ENCODE measurements around the gene EIF4EBP3. TPM values are rescaled to one million over a fixed set of nuclear protein-coding genes. Genes with fewer than 3 reads are reported as not detected.

EIF4EBP3 gene
- total RNA-seq (2014; rRNA removed; shearing (Covaris generic)), result 3.0 and 6.5 TPM in 2 replicates

DNA sequence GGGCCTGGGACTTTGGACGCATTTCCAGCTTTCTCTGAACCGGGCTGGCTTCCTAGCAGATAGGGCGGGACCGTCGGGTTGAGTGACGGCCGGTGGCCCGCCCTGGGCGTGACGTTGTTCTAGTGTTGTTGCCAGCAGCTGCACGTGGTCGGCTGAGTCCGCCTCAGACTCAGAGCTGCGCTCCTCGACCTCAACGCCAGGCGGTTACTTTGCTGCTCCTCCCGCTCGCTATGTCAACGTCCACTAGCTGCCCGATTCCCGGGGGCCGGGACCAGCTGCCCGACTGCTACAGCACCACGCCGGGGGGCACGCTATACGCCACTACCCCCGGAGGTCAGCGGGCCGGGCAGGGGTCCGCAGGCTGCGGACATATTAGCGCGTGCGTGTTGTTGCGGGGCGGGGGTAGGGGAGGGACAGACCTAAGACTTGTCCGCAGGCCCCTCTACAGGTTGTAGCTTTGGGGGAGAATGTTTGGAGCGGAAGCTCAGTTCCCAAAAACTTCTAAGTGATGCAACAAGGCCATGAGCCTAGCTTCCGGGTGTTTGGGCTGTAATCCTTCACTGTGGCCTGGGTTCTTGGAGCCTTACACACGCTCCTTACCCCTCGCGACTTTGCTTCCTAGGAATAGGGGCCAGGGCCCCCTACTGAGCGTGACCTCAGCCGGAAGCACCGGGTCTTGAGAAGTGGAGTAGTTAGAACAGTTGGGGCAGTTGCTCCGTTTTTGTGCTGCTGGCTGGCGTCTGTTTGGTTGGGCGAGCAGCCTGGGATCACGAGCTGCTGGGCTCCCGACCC lies at the start of gene EIF4EBP3:
Gene EIF4EBP3 (plus strand): TSS at position 155 of the 792 bp plus-strand sequence. CDS start 76 bp downstream, at position 231.
- peak; percentile 99 for DNase-seq (ENCODE audit: low spot score)

DNA sequence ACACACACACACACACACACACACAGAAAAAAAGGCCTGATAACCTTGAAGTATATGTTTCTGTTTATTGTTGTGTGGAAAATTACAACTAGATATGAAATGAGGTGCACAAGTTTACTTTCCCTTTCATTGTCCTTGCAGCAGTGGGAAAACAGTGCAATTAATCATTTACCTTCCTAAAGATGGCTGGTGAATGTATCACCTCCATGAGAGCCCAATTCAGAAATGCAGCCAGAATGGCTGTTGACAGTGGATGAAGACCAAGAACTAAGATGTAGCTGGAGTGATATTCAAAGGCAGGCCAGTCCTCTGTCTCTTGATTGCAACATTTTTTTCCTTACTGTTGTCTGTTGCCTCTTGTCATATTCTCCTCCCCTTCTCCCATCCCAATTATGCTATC lies 49.6 kb upstream of the EIF4EBP3 start:
- DNase-seq (ENCODE audit: low spot score), result peak; percentile 8

DNA sequence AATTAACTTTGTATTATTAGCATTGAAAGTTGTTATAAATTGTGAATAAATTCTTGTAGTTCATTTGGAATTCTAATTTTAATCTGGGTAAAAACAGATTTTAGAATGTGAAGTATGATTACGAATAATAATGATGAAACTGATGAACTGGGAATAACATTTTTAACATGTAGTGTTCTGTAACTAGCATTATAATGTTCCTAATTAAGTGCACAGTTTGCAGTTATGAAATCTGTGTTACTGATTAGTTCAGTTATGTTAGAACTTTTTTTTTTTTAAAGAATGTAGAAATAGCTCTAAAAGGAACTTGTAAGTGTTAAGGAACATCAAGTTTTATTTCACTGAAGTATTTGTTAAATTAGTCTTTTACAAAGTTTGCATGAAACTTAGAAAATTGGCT lies 48.9 kb upstream of the EIF4EBP3 start:
- DNase-seq (ENCODE audit: low spot score), result no peak

DNA sequence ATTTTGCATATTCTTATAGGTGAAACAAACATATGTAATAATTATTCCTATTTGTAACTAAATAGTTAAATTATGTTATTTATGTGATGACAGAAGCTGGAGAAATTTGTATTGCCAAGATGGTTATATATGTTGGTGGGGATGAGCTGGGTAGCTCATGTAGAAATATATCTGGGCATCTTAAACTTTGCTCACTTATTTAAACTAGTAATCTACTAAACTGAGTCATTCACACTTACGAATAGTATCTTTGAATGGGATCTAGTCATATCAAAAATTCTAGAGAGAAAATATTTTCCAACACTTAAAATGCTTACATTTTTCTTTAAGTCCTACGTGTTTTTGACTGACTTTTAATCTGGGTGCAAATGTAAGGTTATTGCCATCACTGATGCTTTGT lies 44.6 kb upstream of the EIF4EBP3 start:
- no peak for DNase-seq (ENCODE audit: low spot score)

DNA sequence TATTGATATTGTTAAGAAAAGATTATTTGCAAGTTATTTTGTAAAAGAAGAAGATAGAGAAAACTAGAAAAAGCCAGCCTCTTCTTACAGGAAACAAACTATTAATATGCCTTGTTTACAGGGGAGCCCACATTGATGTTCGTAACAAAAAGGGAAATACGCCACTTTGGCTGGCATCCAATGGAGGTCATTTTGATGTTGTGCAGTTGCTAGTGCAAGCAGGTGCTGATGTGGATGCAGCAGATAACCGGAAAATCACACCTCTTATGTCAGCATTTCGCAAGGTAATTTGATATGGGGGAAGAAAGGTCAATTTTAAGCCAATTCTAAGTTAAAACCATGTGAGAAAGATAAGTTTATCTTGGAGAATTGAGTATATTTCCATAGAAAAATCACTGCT lies 37.6 kb upstream of the EIF4EBP3 start:
- no peak for DNase-seq (ENCODE audit: low spot score)

DNA sequence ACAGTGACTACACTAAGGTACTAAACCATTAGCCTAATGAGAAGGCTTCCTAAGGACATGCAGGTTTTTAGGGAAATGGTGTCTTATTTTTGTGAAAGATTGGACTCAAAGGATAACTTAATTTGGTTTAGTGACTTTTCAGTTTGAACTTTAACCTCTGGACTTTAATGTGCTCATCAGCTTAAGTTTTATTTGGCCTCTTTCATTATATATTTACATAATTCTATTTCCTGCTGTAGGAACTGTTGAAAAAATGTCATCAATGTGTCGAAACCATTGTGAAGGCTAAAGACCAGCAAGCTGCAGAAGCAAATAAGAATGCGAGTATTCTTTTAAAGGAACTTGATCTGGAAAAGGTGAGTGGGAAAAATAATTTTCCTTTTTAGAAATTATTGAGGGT lies 34.3 kb upstream of the EIF4EBP3 start:
- DNase-seq (ENCODE audit: low spot score), result no peak

DNA sequence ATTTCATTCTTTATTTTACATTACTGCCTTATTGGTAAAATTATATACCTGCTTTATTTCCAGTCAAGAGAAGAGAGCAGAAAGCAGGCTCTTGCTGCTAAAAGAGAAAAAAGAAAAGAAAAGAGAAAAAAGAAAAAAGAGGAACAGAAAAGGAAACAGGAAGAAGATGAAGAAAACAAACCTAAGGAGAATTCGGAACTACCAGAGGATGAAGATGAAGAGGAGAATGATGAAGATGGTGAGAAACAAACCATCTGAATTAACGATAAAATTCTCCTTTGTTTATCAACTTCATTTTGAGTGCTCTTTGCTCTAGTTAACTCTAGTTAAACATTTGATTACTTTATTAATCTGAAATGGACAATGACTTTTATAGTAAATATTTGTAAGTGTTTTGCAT lies 23.5 kb upstream of the EIF4EBP3 start:
- DNase-seq (ENCODE audit: low spot score), result no peak

DNA sequence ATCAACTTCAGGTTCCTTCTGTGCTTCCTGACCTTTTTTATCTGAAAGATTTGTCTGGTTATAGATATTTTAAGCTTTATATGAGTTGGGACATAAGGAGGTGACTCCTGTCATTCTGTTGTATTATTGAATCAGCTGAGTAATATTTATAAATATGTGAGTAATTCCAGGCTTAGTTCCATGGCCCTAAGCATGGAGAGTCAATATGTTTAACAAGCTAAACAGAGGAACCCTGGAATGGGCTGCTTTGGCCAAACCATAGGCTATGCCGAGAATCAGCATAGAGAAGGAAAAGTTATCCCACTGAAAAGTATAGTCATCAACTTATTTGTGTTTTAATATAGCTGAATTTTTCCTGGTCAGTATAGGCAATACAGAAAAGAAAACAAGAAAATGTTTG lies 7.2 kb upstream of the EIF4EBP3 start:
- no peak for DNase-seq (ENCODE audit: low spot score)

DNA sequence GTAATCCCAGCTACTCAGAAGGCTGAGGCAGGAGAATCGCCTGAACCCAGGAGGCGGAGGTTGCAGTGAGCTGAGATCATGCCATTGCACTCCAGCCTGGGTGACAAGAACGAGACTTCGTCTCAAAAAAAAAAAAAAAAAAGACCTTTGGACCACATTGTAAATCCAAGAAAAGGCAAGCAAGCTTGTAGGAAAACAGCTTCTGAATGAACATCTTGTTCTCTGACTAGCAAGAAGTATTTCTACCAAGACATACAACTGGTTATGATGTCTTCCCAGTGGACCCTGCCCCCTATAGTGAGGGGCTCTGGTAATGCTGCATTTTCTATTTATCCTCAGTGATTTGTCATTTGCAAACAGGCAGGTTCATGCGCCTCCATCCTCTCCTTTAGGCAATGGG lies 4.5 kb upstream of the EIF4EBP3 start:
- no peak for DNase-seq (ENCODE audit: low spot score)

DNA sequence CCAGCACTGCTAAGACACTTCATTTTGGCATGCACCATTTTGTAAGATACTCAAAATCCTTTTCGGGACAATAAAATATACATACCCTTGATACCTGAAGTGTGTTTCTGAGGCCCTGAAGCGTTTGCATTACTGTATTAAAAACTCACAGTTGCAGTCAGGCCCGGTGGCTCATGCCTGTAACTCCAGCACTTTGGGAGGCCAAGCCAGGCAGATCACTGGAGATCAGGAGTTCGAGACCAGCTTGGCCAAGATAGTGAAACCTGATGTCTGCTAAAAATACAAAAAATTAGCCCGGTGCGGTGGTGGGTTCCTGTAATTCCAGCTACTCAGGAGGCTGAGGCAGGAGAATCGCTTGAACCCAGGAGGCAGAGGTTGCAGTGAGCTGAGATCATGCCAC lies 2.5 kb upstream of the EIF4EBP3 start:
- no peak for DNase-seq (ENCODE audit: low spot score)

DNA sequence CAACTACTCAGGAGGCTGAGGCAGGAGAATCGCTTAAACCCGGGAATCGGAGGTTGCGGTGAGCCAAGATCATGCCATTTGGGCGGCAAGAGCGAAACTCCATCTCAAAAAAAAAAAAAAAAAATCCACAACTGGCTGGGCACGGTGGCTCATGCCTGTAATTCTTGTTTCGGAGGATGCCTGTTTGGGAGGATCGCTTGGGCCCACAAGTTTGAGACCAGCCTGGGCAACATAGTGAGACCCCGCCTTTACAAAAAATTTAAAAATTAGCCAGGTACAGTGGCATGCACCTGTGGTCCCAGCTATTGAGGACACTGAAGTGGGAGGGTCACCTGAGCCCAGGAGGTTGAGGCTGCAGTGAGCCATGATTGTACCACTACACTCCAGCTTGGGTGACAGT lies 1.9 kb upstream of the EIF4EBP3 start:
- DNase-seq (ENCODE audit: low spot score), result no peak

DNA sequence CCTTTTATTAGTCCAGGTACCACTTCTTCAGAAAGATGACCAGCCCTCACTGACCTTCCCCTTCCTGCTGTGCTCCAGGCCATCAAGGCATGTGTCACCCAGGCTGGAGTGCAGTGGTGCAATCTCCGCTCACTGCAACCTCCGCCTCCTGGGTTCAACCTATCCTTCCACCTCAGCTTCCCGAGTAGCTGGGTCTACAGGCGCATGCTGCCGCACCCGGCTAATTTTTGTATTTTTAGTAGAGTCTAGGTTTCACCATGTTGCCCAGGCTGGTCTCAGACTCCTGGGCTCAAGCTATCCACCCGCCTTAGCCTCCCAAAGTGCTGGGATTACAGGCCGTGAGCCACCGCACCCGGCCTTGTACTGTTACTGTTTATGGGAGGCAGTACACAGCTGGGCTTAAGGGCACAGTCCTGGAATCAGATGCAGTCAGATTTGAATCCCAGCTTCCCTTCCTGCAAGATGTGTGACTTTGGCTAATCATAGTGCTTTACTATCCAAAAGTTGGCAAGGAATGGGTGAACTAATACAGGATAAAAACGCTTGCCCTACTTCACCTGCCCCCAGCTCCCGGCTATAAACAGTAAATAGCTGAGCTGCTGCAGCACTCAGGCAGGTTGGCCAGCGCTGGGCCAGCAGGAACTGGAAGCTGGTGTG lies 483 bp upstream of the EIF4EBP3 start:
- no peak for DNase-seq (ENCODE audit: low spot score)

DNA sequence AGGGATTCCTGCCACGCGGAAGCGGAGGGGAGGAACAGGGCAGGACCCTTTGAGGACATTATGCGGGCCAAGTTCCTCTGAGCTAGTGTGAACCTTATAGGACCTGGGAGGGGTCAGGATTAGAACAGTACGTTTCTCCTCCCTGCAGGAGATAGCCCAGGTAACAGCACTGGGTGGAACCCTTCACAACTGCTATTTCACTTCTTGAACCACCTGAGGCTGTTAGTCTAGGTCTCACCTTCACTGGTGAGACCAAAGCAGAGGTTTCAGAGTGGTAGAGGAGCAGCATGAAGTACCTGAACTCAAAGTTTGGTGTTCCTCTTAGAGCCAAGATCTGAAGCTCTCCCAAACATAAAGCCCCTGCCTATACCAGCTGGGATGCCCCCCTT lies 832 bp downstream of the EIF4EBP3 start:
- no peak for DNase-seq (ENCODE audit: low spot score)

DNA sequence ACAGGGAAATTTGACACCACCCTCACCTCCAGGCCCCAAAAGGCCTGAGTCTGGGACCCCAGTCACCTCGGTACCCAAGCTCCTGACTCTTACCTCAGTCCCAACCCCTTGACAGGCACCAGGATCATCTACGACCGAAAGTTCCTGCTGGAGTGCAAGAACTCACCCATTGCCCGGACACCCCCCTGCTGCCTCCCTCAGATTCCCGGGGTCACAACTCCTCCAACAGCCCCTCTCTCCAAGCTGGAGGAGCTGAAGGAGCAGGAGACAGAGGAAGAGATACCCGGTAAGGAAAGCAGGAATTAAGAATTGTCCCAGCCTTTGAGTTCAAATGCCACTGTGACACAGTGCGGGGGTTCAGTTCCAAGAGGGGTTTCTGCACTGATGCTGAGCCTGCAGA lies 1.3 kb downstream of the EIF4EBP3 start:
- no peak for DNase-seq (ENCODE audit: low spot score)

DNA sequence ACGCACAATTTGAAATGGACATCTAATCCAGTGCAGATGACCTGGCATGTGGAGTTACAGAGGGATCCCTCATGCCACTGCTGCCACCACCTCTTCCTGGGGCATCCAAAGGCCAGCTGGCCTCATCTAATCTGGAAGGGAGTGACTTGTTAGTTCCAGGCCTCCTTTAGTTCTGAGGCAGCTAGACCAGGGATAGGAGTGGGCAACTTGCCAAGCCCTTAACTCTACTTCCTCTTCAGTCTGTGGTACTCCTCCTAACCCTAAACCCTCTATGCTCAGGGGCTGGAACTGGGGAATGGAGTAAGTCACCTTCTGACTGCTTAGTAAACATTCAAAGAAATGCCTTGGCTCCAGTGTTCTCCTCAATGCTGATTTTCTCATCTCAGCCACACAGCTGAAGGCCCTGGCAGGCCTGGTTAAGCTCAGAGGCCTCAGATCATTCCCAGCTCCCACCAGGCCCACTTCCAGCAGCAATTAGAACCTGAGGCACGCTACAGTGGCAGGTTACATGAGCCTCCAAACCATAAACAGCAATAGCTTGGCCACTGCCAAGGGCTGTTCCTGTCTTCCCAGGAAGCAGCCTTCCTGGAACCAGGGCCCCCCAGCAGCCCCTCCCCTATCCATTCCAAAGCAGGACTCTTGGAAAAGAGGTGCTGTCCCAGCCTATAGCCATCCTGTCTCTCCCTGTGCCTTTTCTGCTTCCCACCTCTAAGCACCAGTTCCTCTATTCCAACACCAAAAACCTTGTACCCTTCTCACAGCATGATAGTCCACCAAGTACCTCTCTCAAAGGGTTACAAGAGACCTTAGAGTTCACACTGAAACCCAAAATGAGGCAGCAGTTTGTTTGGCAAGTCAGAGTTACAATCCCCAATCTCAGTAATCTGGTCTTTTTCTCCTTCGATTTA lies 2.0 kb downstream of the EIF4EBP3 start:
- DNase-seq (ENCODE audit: low spot score), result peak; percentile 75

DNA sequence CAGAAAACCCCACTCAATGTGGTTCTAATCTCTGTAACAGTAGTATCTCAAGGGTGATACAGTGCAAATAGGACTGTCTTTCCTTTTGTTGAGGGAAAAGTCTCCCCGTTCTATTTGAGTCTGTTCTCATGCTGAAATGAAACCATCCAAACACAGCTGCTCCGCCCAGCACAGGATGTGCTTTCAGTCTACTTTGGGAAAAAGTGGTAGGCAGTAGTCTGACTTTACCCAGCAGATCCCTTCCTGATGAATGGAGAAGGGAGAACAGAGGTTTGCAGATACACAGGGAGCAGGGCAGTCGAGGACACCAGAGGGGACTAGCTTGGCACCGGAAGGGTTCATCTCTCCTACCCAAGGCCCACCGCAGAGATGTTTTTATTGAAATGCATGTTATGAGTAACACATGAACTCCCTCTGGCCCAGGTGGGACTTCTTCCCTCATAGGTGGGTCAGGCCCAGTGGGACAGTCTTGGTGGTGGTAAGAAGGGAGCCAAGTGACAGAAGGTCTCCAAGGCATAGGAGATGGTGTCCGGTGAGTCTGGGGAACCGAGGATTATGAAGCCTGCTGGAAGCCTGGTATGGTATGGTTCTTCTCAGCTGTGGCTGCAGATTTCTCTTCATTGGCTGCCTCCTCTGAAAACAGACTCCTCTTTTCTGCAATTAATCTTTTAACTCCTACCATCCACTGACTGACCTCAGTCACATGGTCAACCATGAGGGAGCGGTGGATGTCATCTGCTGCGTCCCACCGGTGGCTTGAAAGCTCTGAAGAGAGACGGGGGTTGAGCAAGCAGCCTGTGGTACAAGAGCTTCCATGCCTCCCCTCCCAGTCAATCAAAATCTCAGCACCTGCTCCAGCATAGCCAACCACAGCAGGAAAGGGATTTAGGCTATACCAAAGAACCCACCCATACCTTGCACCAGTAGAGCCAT lies 3.0 kb downstream of the EIF4EBP3 start:
- no peak for DNase-seq (ENCODE audit: low spot score)

DNA sequence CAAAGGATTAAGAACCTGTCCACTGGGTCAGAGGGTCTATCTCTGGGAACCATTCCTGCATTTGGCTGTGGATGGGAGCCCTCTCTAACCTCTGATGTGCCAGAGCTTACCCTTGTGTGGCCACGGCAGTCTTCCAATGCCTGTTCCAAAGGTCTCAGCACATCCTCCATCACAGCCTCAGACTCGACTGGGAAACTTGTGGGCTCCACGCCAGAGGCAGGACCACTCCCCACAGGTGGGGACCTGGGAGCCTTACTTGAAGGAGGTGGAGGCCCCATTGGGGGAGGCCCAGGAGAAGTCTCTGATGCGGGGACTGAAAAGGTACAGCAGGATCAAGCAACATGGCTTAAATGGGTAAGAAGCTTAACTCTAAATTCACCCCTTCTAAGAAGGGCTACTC lies 4.4 kb downstream of the EIF4EBP3 start:
- DNase-seq (ENCODE audit: low spot score), result no peak

DNA sequence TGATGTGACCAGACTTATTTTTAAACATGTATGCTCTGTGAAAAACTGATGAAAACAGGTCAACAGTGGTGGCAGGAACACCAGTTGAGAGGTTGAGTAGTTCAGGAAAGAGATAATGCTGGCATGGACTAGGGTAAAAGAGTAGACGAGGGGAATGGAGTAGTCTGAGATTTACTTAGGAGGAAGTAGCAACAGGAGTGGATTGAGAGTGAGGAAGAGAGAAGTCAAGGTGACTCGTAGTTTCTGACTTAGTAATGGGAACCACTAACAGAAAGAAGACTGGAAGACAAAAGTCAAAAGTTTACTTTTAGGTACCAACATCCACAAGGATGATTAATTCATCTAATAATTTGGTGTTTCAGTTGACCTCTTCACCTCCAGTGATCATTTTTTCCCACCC lies 6.2 kb downstream of the EIF4EBP3 start:
- no peak for DNase-seq (ENCODE audit: low spot score)

DNA sequence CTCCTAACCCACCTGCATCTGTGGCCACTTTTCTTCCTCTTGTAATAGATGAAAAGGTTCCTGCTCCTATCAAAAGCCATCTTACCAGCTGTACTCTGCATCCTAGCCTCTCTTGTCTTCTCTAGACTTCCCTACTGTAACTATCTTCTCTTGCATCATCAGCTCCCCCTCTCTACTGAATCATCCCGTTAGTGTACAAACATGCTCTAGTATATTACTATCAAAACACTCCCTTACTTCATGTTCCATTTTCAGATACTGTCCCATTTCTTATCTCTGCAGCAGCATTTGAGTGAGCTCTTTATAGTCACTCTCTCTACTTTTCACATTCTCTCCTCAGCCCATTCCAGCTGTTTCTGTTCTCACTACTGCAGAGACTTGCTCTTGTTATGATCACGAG lies 7.0 kb downstream of the EIF4EBP3 start:
- no peak for DNase-seq (ENCODE audit: low spot score)

DNA sequence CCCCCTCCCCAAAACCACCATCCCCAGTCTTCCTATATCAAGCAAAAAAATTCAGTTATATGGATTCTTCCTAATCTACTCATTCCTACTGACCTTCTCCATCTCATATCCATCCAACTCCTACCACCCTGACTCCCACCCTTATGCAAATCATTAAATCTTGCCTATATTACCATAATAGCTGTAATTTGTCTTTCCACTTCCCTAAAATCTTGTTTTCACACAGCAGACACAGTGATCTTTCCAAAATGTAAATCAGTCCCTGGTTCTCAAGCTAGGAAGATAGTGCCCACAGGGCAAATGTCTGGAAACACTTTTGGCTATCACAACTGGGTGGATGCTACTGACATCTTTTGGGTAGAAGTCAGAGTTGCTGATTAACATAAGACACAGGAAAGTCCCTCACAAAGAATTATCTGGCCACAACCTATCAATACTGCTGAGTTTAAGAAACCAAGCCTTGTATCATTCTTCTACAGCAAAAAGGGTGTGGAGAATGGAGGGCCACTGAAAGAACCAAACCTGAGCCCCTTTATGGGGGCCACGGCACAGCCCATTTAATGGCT lies 8.4 kb downstream of the EIF4EBP3 start:
- no peak for DNase-seq (ENCODE audit: low spot score)

DNA sequence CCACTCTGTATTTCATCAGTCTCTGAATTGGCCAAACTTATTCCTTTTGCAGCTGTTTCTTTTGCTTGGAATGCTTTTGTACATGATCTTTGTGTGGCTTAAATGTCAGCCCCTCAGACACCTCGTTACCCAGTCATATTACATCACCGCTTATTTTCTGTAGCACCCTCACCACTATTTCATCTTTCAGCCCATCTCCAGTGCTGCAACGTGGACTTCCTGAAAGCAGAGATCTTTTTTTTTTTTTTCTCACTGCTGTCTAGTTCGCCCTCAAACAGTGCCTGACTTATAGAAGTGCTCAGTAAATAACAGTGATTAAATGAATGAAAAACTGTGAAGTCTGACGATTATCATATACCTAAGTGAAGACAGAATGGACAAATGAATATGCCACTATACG lies 9.0 kb downstream of the EIF4EBP3 start:
- DNase-seq (ENCODE audit: low spot score), result peak; percentile 30

Data from HT-29 (cell line).